ENCODE data around the gene ZMYND19.
"Not testable (repeated sequence)": the region's sequence is repeated elsewhere in the genome, so short reads cannot be mapped to it uniquely, and the experiment has no call there.

ZMYND19 gene

DNA sequence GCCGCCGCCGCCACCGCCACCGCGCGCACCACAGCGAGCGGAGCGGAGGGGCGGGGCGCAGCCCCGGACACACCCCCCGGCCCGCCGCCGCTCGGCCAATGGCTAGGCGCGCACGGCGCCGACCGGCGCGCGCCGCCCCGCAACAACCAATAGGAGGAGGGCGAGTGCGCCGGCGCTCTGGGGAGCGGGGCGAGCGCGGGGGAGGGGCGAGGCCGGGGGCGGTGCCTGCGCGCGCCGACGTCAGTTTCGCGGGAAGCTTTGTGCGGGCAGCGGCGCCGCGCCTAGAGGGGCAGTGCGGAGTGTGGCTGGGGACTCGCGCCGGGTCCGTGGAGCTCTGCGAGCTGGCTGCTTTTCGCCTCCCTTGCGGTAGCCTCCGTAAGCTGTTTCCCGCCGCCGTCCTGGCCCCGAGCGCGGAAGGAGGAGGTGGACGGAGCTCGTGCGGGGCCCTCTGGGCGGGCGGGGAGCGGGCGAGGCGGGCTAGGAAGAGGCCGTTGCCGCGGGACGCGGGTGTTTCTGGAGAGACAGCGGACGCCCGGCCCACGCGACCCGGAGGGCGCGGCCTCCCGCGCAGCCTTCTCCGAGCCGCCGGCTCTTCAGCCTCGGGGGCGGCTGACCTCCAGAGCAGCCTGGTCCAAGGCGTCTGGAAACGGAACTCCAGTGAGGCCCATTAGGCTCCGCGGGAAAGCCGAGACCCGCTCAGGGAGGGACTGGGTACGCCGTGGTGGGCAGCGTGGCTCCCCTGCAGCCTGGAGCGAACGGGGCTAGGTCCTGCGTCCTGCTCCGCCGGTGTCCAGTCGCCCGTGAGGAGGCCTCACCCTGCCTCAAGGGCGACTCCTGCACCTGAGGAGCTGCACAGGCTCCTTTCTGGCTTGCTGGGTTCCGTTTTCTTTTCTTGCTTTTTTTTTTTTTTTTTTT, at the start of gene ZMYND19:
ZMYND19 (minus strand) TSS at position 44 of the 915 bp plus-strand sequence. CDS start 249 bp downstream, outside the sequence.
- FAIRE-seq = no peak

DNA sequence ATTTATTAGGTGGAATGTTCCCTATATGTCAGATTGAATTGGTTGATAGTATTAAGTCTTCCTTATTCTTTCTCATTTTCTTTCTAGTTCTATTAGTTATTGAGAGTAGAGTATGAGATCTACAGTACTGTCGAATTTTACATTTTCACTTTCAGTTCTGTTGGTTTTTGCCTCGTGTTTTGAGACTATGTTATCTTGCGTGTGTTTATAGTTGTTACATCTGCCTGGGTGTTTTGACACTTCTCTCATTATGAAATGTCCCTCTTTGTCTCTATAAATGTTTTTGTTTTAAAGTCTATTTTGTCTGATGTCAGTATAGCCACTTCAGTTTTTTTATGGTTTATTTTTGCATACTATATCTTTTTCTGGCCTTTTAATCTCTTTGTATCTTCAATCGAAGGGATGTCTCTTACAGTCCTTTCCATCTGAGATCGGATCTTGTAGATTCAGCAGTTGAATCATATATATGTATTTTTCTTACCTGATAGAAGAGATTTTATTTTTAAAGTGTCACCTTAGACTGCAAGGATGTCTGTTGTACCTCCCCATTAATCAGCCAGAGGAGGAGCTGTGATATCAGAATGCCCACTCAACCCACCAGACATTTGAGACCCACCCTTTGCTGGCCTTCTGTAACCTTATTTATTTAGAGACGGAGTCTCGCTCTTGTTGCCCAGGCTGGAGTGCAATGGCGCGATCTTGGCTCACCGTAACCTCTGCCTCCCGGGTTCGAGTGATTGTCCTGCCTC, 49.2 kb upstream of the ZMYND19 start:
- peak; percentile 75 for FAIRE-seq

DNA sequence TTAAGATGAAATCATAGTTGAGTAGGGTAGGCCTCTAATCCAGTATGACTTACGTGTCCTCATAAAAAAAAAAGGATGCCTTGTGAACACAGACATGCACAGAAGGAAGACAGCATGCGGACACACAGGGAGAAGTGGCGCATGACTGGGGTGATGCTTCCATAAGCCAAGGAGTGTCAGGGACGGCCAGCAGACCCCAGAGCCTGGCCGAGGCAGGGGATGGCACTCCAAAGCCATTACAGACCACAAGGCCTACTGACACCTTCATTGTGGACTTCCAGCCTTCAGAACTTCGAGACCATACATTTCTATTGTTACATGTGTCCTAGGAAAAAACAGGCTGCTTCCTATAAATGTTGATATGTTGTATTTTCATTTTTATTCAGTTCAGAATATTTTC, 48.4 kb upstream of the ZMYND19 start:
- FAIRE-seq = no peak

DNA sequence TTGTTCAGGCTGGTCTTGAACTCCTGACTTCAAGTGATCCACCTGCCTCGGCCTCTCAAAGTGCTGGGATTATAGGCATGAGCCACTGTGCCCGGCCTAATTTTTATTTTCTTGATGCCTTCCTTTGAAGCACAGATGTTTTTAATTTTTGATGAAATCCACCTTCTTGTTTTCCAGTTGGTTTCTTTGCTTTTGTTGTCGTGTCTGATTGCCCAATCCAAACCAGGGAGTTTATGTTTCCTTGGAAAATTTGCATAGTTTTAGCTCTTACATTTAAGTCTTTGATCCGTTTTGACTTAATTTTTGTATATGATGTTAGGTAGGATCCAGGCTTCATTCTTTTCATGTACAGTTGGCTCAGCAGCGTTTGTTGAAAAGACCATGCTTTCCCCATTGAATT, 43.7 kb upstream of the ZMYND19 start:
- no peak for FAIRE-seq

DNA sequence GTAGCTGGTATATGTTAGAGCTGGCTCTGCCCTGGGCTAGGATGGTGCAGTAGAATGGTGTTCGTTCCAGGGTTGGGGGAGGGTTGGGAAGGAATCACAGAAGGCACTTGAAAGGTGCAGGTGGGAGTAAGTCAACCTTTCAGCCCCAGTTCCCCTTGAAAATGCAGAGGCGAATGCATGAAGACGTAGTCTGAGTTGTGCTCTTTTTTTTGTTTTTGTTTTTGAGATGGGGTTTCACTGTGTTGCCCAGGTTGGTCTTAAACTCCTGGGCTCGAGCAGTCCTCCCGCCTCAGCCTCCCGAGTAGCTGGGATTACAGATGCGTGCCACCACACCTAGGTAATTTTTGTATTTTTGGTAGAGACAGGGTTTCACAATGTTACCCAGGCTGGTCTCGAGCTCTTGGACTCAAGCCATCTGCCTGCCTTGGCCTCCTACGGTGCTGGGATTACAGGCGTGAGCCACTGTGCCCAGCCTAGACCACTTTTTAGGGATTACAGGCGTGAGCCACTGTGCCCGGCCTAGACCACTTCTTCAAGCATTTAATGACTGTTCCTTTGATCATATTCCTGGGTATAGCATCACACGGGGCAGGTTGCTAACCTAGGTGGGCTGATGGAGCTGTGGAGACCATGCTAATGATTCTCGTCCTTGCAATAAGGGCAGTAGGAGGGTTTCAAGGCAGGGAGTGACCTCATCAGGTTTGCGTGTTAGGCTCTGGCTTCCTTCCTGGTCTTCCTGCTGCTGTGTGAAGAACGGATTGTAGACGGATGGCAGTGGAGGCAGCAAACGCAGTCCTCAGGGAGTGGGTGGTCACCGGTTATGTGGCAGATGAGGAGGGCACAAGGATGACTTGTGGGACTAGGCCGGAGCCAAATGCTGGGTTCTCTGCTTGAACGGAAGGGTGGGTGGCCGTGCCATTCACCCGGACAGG, 42.2 kb upstream of the ZMYND19 start:
- FAIRE-seq = no peak

DNA sequence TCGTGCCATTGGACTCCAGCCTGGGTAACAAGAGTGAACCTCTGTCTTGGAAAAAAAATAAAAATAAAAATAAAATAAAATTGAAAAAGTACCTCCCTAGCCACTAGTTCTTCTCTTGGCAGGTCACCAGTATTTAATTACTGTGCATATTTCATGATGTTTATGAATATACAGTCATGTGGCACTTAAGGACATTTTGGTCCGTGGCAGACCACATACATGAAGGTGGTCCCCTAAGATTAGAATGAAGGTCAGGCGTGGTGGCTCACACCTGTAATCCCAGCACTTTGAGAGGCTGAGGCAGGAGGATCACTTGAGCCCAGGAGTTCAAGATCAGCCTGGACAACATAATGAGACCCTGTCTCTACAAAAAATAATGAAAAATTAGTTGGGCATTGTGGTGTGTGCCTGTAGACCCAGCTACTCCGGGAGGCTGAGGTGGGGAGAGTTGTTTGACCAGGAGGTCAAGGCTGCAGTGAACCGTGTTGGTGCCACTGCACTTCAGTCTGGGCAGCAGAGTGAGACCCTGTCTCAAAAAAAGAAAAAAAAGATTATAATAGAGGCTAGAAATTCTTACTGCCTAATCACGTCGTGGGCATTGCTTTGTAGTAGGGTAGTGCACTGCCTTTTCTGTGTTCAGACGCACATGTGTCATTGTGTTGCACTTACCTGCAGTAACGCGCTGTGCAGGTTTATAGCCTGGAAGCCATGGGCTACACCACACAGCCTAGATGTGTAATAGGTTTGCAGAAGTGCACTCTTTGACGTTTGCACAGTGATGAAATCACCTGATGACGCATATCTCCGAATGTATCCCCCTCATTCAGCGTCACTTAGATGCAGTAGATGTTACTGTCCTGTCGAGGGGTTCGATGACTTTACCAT, 41.3 kb upstream of the ZMYND19 start:
- FAIRE-seq = no peak

DNA sequence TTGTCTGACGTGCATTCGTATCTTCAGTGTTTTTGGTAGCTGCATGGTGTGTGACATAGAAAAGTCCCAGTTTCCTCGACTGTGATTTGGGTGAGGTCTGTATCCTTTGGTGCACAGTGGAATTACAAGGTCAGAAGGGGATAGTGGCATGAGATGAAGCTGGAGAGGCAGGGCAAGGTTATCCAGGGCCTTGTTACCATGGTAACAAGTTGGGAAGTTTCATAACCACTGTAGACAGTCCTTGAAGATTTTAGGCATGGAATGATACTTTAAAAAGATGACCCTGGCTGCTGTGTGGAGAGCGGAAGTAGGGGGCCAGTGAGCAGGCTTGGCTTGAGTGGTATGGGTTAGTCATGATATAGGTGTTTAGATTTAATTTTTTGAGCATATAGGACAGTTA, 40.4 kb upstream of the ZMYND19 start:
- no peak for FAIRE-seq

DNA sequence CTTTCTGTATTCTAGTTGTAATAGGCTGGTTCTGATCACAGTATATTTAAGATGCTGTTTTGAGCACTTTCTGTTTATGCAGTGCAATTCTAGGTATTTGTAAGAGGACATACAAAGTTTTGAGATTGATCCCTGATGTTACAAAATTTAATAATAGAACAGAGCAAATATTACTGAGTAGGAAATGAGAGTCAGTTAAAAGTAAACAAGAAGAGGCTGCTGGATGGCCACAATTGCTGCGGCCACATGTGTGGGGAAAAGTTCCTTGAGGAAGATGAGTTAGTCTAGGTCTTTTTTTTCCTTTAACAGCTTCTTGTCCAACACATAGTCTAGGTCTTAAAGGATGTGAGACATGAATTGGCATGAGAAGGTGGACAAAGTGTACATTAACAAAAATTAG, 39.8 kb upstream of the ZMYND19 start:
- FAIRE-seq = no peak

DNA sequence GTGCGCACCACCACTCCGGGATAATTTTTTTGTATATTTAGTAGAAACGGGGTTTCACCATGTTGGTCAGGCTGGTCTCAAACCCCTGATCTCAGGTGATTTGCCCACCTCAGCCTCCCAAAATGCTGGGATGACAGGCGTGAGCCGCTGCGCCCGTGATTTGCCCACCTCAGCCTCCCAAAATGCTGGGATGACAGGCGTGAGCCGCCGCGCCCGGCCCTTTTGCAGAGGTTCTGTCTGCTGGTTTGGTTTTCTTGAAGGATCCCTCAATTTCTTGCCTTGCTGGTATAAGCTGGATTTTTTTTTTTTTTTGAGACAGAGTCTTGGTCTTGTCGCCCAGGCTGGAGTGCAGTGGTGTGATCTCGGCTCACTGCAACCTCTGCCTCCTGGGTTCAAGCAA, 37.1 kb upstream of the ZMYND19 start:
- not testable (repeated sequence) for FAIRE-seq

DNA sequence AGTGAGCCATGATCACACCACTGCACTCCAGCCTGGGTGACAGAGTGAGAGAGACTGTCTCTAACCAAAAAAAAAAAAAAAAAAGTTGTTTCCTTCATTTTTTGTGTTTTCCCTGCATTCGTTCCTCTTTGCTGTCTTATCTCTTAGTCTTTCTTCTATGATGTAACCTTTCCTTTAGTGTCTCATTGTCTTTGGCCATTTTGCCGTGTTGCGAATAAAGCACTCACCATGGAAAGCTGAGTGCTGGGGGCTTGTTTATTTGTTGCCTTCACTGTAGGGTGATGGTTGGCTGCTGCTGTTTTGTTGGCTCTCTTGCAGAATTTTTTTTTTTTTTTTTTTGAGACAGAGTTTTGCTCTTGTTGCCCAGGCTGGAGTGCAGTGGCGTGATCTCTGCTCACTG, 36.2 kb upstream of the ZMYND19 start:
- no peak for FAIRE-seq

DNA sequence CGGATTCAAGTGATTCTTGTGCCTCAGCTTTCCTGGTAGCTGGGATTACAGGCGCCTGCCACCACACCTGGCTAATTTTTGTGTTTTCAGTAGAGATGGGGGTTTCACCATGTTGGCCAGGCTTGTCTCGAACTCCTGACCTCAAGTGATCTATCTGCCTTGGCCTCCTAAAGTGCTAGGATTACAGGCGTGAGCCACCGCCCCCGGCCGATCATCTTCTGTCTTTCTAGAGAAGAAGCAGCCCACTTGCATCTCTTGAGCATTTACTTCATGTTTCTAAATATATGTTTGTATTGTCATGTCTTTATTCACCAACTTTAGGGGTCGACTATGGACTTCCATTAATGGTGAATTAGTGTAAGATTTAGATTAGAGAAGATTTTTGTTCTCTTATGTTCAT, 31.9 kb upstream of the ZMYND19 start:
- FAIRE-seq = not testable (repeated sequence)

DNA sequence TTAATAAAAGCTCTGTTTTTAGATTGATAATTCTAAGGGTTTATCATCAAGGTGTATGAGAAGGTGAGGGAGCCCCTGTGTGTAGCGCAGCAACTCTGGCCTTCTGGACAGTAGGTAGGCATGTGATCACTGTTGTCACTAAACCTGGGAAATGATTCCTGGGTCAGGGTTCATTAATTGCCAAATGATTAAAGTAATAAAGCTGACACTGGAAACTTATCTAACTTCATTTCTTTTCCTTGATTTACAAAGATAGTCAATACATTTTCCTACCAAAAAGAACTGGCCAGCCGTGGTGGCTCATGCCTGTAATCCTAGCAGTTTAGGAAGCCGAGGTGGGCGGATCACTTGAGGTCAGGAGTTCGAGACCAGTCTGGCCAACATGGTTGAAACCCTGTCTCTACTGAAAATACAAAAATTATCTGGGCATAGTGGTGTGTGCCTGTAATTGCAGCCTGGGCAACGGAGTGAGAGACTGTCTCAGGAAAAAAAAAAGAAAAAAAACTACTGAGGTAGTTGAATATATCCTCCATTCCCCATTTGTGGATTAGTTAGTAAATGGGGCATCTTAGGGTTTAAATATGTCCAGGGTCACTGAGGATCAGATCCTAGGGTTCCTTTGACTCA, 30.9 kb upstream of the ZMYND19 start:
- FAIRE-seq = no peak

DNA sequence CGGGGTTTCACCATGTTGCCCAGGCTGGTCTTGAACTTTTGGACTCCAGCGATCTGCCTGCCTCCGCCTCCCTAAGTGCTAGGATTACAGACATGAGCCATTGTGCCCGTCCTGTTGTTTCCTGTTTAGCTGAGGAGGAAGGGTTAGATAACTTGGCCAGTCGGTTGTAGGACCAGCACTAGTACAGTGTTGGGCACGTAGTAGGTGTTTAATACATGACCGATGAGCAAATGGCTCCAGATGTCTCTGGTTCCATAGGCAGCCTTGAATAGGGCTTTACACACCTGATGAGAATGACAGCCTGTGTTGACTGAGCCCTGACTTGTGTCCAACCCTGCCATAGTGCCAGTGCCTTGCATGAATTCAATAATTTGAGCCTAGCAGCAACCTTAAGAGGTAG, 30.3 kb upstream of the ZMYND19 start:
- FAIRE-seq = no peak

DNA sequence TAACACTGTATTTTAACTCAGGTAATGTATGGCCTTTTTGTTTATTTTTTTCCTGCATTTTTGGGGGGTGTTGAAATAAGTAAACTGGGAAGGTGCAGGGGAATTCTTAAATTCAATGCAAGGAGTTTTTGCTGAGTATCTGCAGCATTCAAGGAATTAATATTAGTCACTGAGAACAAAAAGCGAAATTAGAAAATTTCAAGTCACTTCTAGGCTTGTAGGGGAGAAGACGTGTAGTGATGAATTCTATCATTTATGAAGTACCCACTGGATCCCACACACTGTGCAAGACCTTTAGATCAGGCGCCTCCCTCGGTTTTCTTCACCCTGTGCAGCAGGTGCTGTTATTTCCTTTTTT, 29.7 kb upstream of the ZMYND19 start:
- no peak for FAIRE-seq

DNA sequence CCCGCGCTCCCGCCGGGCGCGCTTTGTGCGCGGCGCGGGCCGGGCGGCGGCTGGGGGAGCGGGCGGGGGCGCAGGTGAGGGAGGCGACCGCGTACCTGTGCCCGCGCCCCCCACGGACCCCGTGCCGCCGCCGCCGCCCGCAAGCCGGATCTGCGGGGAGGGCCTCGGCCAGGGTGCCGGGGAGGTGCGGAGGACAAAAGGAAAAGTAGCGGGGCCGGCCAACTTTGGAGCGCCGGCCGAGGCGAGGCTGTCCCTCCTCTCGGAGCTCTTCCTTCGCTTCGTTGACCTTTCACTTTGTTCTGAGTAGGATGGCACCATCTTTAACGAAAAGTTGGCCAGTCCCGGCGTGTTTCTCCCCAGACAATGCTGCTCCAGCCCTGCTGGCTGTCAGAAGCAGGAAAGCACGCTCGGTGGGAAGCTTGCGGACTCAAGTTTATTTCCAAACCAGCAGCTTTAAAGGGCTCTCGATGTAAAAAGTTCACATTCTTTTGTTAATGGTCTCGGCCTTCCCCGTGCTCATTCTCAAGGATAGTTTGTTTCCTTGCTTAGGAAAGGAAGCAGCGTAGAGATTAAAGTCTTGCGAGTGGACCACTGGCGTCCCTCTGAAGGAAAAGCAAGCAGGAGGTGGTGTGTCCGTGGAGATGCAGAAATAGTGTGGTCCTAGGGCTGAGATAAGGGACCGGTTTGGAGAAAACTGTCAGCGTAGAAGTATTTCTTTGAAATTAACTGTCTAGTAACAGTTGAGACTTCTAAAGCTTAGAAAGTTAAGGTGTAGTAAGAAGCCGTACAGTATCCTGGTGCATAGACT, 29.1 kb upstream of the ZMYND19 start:
- no peak for FAIRE-seq

DNA sequence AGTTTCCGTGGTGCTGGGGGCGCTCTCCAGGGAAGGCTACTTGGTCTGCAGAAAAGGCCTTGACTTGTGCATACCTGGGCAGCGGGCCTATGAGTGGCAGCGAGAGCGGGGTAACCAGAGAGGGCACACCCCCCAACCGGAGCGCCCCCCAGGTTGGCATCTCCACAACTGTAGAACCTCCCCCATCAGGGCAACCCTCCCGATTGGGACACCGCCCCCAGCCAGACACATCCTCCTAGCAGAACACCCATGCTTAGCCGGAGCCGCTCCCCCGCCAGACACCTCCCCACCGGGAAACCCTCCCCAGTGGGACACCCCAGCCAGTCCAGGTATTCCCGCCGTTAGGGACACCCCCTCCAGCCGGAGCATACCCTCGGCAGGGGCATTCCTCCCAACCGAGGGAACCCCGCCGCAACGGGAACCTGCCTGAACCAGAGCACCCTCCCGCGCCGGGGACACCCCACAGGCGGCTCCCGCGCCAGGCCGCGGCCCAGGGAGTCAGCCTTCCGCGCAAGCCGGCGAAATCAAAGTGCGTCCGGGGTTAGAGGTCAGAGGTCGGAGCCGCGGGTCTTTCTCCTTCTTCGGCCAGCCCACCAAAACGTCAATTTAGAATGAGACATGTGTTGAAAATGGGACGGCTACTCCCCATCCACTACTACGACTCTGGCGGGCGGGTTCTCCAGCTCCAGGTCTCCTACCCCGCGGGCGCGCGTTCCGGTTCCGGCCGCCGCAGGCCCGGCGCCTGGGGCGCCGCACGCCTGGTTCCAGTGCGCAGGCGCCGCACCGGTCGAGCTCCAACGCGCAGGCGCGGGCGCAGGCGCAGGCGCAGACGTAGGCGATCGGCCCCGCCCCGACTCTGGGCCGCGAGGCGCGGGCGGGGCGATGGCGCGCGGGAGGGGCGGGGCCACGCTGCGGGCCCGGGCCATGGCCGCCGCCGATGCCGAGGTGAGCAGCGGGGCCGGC, 28.1 kb upstream of the ZMYND19 start, which contains the start of gene EHMT1:
EHMT1 (plus strand) TSS at position 901 of the 963 bp plus-strand sequence; CDS start at position 925, 24 bp downstream.
- no peak for FAIRE-seq

DNA sequence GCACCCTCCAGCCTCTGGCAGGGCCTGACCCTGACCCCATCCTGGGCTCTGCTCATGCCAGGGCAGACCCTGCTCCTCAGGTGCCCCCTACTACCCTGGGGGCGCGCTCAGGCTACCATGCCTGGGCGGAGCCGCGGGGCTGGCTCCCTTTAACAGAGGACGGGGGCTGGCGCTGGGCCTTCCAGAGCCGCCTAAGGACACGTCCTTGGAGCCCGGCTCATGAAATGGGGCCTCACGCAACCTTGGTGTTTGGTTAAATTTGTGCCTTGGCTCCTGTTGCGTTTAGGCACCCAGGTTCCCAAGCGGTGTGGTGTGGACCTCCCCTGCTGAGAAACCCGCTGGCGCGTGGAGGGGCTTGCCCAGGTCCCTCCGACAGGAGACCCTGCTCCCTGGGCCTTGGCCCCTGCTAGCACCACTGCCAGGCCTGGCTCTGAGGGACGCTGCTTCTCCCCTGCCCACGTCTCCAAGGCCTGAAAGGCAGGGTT, 25.1 kb upstream of the ZMYND19 start:
- FAIRE-seq = no peak

DNA sequence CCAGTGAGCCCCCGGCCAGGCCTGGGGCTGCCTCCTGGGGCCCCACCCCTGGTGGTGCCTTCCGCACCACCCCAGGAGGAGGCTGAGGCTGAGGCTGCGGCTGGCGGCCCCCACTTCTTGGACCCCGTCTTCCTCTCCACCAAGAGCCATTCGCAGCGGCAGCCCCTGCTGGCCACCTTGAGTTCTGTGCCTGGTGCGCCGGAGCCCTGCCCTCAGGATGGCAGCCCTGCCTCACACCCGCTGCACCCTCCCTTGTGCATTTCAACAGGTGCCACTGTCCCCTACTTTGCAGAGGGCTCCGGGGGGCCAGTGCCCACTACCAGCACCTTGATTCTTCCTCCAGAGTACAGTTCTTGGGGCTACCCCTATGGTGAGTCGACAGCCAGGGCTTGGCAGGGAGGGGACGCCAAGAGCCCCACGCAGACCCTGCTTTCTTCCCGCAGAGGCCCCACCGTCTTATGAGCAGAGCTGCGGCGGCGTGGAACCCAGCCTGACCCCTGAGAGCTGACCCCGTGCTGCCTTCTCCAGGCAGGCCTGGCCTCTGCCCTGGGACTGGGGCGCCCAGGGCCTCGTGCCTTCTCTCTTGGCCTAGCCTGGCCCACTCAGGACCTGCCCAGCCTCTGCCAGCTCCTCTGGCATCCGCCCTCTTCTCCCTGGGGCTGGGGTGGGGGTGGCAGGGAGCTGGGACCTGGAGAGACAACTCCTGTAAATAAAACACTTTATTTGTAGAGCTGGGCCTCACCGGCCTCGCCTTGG, 24.5 kb upstream of the ZMYND19 start:
- no peak for FAIRE-seq

All from A204.1 (cell line).